ENCODE data around the gene CLEC4G.

DNA sequence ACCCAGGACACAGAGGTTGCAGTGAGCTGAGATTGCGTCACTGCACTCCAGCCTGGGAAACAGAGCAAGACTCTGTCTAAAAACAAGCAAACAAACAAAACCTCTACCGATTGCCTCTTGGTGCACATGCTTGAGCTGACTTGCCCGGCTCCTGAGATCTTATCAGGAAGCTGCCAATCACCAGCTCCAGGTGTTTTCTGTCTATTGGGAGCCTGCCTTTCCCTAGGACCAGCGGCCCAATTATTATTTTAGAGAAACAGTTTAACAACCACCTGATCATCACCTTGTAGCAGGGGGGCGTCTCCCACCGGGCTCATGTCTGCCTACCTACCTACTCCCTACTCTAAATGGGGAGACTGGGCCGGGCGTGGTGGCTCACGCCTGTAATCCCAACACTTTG lies 41.9 kb upstream of the CLEC4G start:
- TF ChIP-seq TCF12 (IDR thresholded peaks at IDR 0.05; ENCODE audit: low read depth) (no peak), RAD21 (IDR thresholded peaks at IDR 0.05; ENCODE audit: low read depth) (no peak), ZBTB7A (IDR thresholded peaks at IDR 0.05; ENCODE audit: low read depth) (no peak), EP300 (IDR thresholded peaks at IDR 0.05; ENCODE audit: borderline replicate concordance) (no peak), TAF1 (IDR thresholded peaks at IDR 0.05; ENCODE audit: low read depth) (no peak), EGR1 (IDR thresholded peaks at IDR 0.05) (no peak), CREB1 (IDR thresholded peaks at IDR 0.05; ENCODE audit: low read depth) (no peak), NFIC (IDR thresholded peaks at IDR 0.05) (no peak), YY1 (IDR thresholded peaks at IDR 0.05; ENCODE audit: low read depth) (no peak), TEAD4 (IDR thresholded peaks at IDR 0.05) (no peak)
- TF ChIP-seq, protein P1, sequence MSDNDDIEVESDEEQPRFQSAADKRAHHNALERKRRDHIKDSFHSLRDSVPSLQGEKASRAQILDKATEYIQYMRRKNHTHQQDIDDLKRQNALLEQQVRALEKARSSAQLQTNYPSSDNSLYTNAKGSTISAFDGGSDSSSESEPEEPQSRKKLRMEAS (IDR thresholded peaks at IDR 0.05), result no peak
- TF ChIP-seq, protein P2, sequence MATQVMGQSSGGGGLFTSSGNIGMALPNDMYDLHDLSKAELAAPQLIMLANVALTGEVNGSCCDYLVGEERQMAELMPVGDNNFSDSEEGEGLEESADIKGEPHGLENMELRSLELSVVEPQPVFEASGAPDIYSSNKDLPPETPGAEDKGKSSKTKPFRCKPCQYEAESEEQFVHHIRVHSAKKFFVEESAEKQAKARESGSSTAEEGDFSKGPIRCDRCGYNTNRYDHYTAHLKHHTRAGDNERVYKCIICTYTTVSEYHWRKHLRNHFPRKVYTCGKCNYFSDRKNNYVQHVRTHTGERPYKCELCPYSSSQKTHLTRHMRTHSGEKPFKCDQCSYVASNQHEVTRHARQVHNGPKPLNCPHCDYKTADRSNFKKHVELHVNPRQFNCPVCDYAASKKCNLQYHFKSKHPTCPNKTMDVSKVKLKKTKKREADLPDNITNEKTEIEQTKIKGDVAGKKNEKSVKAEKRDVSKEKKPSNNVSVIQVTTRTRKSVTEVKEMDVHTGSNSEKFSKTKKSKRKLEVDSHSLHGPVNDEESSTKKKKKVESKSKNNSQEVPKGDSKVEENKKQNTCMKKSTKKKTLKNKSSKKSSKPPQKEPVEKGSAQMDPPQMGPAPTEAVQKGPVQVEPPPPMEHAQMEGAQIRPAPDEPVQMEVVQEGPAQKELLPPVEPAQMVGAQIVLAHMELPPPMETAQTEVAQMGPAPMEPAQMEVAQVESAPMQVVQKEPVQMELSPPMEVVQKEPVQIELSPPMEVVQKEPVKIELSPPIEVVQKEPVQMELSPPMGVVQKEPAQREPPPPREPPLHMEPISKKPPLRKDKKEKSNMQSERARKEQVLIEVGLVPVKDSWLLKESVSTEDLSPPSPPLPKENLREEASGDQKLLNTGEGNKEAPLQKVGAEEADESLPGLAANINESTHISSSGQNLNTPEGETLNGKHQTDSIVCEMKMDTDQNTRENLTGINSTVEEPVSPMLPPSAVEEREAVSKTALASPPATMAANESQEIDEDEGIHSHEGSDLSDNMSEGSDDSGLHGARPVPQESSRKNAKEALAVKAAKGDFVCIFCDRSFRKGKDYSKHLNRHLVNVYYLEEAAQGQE (IDR thresholded peaks at IDR 0.05; ENCODE audit: low read depth), result no peak

All from Ishikawa (cell line).